SU-DHL-6 (cell line): Measurements from ENCODE around the gene FBXO48.

ENCODE experiments used
- H2AFZ ChIP-seq: fragments of 200-600 bp; sonication (generic); 2 replicates; pipeline ENCODE4 v1.6.1; 2014; ENCODE audit warnings: low read depth, mild to moderate bottlenecking, moderate library complexity, mixed read lengths, antibody characterized with exemption, low read length; ENCODE audit not compliant: severe bottlenecking
- H3F3A ChIP-seq: fragments of 200-600 bp; shearing (Covaris generic); 2 replicates; pipeline ENCODE4 v1.6.0; 2016; ENCODE audit warnings: antibody characterized with exemption, mild to moderate bottlenecking; ENCODE audit not compliant: insufficient read depth
- H3K27ac ChIP-seq: fragments of 200-600 bp; sonication (generic); 2 replicates; pipeline ENCODE4 v1.5.1; 2016; ENCODE audit warnings: low read depth, mild to moderate bottlenecking, low read length, moderate library complexity, mixed read lengths
- H3K27me3 ChIP-seq: fragments of 200-600 bp; sonication (generic), shearing (Covaris generic); 2 replicates; pipeline ENCODE4 v1.6.0; 2014; ENCODE audit warnings: mild to moderate bottlenecking, low read length
- H3K36me3 ChIP-seq: fragments of 200-600 bp; sonication (generic); 2 replicates; pipeline ENCODE4 v1.6.1; 2014; ENCODE audit warnings: mild to moderate bottlenecking, low read length, mixed read lengths
- H3K4me2 ChIP-seq: fragments of 300-600, 200-600 bp; shearing (Covaris generic), sonication (generic); 2 replicates; pipeline ENCODE4 v1.6.0; 2014; ENCODE audit warnings: low read length, low read depth, mild to moderate bottlenecking; ENCODE audit not compliant: poor library complexity, severe bottlenecking
- H3K4me3 ChIP-seq: fragments of 200-600 bp; sonication (generic); 2 replicates; pipeline ENCODE4 v1.5.1; 2014; ENCODE audit warnings: antibody characterized with exemption, low read length, mild to moderate bottlenecking, mixed read lengths; ENCODE audit not compliant: insufficient read depth, poor library complexity, severe bottlenecking
- H3K79me2 ChIP-seq: fragments of 200-600 bp; sonication (generic); 2 replicates; pipeline ENCODE4 v1.6.1; 2014; ENCODE audit warnings: mild to moderate bottlenecking, low read length, moderate library complexity; ENCODE audit not compliant: insufficient read depth
- H3K9ac ChIP-seq: fragments of 200-600 bp; sonication (generic); 2 replicates; pipeline ENCODE4 v1.7.0; 2014; ENCODE audit warnings: mild to moderate bottlenecking, low read length
- H3K9me2 ChIP-seq: fragments of 200-600 bp; sonication (generic); replicated peaks from 2 replicates; pipeline ENCODE4 v1.6.1; 2014; ENCODE audit warnings: low read length; ENCODE audit not compliant: insufficient read depth
- H3K9me3 ChIP-seq: fragments of 200-600 bp; sonication (generic); 2 replicates; pipeline ENCODE4 v1.6.1; 2014; ENCODE audit warnings: low read length, mixed read lengths; ENCODE audit not compliant: insufficient read depth
- H4K20me1 ChIP-seq: fragments of 200-600 bp; sonication (generic); 2 replicates; pipeline ENCODE4 v1.6.1; 2014; ENCODE audit warnings: low read depth, mild to moderate bottlenecking, antibody characterized with exemption, low read length, moderate library complexity, mixed read lengths
- CTCF ChIP-seq: fragments of 200-600 bp; sonication (generic); IDR thresholded peaks from one replicate; pipeline ENCODE4 v1.5.1; 2017; ENCODE audit warnings: antibody characterized with exemption, mild to moderate bottlenecking, low read length, moderate library complexity; ENCODE audit not compliant: insufficient read depth, poor library complexity, severe bottlenecking
- EZH2phosphoT487 ChIP-seq: fragments of 200-600 bp; sonication (generic), shearing (Covaris generic); conservative IDR thresholded peaks from 2 replicates; pipeline ENCODE4 v1.6.1; 2018; ENCODE audit warnings: mild to moderate bottlenecking, antibody characterized with exemption, low read length, moderate library complexity, mixed read lengths

Gene FBXO48

DNA sequence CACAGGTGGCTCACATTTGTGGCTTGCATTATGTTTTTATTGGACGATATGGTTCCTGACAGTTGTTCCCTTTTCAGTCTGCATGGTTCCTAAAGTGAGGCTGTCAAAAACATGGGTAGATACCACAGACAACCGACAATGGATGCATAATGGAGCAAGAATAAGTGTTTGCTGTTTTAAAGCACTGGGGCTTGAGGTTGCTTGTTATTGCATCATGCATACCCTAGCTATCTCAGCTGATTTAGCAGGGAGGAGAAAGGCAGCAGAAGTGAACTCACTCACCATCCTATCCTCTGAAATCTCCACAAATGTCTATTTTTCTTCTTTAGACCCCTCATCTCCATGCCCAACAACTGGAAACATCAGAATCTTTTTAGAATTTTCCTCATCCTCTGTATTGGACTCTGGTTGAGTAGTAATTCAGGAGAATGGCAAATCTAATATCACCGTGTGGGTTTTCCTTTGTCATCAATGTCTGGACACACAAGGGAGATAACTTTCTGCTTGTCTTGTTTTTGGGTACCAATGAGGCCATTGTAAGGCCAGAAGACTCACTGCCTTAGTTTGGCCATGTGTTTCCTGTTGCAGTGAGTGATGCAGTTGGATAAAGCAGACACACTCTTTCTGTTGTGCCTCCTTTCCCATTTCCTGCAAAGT lies 46.7 kb downstream of the FBXO48 start:
- Histone ChIP-seq H3F3A (peaks cover 11% of the 10 kb centered on the region), H2AFZ (no peak overlapping the region), H3K9me3 (no peaks in the 10 kb centered on the region), H3K9me2 (no peaks in the 10 kb centered on the region), H3K79me2 (no peaks in the 10 kb centered on the region), H3K27me3 (no peaks in the 10 kb centered on the region), H4K20me1 (no peaks in the 10 kb centered on the region), H3K9ac (no peak overlapping the region), H3K27ac (no peak overlapping the region), H3K4me3 (no peak overlapping the region), H3K36me3 (no peaks in the 10 kb centered on the region), H3K4me2 (peak overlapping the region; percentile 13)
- TF ChIP-seq CTCF, result no peak
- no peak for TF ChIP-seq EZH2phosphoT487

DNA sequence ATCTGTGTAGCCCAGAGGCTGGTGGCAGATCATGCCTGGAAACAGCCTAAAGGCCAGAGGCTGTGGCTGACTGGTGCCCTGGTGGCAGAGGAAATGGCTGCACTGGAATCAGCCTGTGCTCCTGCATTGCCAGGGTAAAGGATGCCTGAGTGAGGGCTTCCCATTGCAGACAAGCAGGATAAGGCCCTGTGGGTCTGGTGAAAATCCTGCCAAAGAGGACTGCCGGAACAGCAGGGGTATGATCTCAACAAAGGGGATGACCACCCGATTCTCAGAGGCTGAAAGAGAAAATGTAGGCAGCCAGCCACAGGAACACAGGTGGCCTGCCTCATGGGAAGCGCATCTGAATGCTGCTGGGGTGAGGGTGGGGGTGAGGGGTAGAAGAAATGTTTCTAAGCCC lies 48.2 kb downstream of the FBXO48 start:
- no peak overlapping the region for H3K9ac ChIP-seq
- TF ChIP-seq CTCF, result no peak
- TF ChIP-seq EZH2phosphoT487, result no peak
- H3K79me2 ChIP-seq, result no peaks in the 10 kb centered on the region
- H3K9me2 ChIP-seq, result no peaks in the 10 kb centered on the region
- H3K27me3 ChIP-seq, result no peaks in the 10 kb centered on the region
- no peak overlapping the region for H3K4me2 ChIP-seq
- no peak overlapping the region for H3K4me3 ChIP-seq
- H3K36me3 ChIP-seq, result no peaks in the 10 kb centered on the region
- no peaks in the 10 kb centered on the region for H4K20me1 ChIP-seq
- H2AFZ ChIP-seq, result no peak overlapping the region
- H3K27ac ChIP-seq, result no peak overlapping the region
- H3K9me3 ChIP-seq, result no peaks in the 10 kb centered on the region
- H3F3A ChIP-seq, result no peaks in the 10 kb centered on the region; the same call in 1 of the 2 replicates

- no peaks in the 10 kb centered on the region for H3K36me3 ChIP-seq
- H3K27ac ChIP-seq, result no peak overlapping the region
- H3K4me3 ChIP-seq, result no peak overlapping the region
- no peaks in the 10 kb centered on the region for H3K9me3 ChIP-seq
- no peak overlapping the region for H3K4me2 ChIP-seq
- H3K9ac ChIP-seq, result no peak overlapping the region
- H3K79me2 ChIP-seq, result no peaks in the 10 kb centered on the region
- no peak overlapping the region for H2AFZ ChIP-seq
- H4K20me1 ChIP-seq, result no peaks in the 10 kb centered on the region
- TF ChIP-seq EZH2phosphoT487, result no peak
- TF ChIP-seq CTCF, result no peak
- H3K9me2 ChIP-seq, result no peaks in the 10 kb centered on the region
- H3K27me3 ChIP-seq, result no peaks in the 10 kb centered on the region
- no peaks in the 10 kb centered on the region for H3F3A ChIP-seq
These were observed 48.7 kb downstream of the FBXO48 start for GRCh38 chr2:68418419-68418818.
